GM23248 (cell line): ENCODE data around the gene DPEP2.

ENCODE experiments used
- EZH2 ChIP-seq: fragments of 200-600 bp; sonication (generic); IDR thresholded peaks from 2 replicates; pipeline ENCODE4 v1.6.1; 2018; ENCODE audit warnings: antibody characterized with exemption, mild to moderate bottlenecking; ENCODE audit not compliant: insufficient read depth, poor library complexity, severe bottlenecking
- EZH2phosphoT487 ChIP-seq: fragments of 200-600 bp; sonication (generic); IDR thresholded peaks from 2 replicates; pipeline ENCODE4 v1.6.1; 2018; ENCODE audit warnings: antibody characterized with exemption, moderate library complexity, mild to moderate bottlenecking, low read depth; ENCODE audit not compliant: insufficient read depth

- TF ChIP-seq EZH2phosphoT487 (no peak), EZH2 (no peak)
These were observed 29.8 kb downstream of the DPEP2 start for GRCh38 chr16:67969254-67970039.
